ENCODE measurements around the gene PTPRN2.

DNA sequence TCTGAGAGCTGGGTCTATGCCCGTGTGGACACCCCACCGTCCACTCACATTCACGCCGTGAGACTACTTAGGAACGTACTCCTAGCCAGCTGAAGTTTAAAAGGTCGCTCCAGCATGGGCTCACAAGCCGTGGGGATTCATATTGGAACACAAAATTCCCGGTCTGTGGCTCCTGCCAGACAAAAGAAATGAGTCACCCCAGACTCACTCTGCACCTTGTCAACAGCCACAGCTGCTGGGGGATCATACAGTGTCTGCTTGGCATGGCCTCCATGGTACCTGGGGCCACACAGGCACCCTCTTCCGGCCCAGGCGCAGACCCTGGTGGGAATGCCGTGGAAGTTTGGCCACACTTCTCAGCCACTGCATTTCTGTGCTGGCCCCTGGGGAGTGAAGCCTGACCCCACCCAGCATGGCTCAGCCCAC is 1022.4 kb downstream of the PTPRN2 start:
- no peak for TF ChIP-seq HDGF (IDR thresholded peaks at IDR 0.05; ENCODE audit: borderline replicate concordance)
- TF ChIP-seq L3MBTL2 (conservative IDR thresholded peaks at IDR 0.05): no peak
- TF ChIP-seq ARNT (IDR thresholded peaks at IDR 0.05): no peak
- TF ChIP-seq SP1 (IDR thresholded peaks at IDR 0.05): no peak
- TF ChIP-seq, protein P1, sequence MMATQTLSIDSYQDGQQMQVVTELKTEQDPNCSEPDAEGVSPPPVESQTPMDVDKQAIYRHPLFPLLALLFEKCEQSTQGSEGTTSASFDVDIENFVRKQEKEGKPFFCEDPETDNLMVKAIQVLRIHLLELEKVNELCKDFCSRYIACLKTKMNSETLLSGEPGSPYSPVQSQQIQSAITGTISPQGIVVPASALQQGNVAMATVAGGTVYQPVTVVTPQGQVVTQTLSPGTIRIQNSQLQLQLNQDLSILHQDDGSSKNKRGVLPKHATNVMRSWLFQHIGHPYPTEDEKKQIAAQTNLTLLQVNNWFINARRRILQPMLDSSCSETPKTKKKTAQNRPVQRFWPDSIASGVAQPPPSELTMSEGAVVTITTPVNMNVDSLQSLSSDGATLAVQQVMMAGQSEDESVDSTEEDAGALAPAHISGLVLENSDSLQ (IDR thresholded peaks at IDR 0.05): no peak
- no peak for TF ChIP-seq FOXA1 (IDR thresholded peaks at IDR 0.05)
- TF ChIP-seq CTBP1 (IDR thresholded peaks at IDR 0.05; ENCODE audit: borderline replicate concordance): no peak
- no peak for TF ChIP-seq FOXK2 (IDR thresholded peaks at IDR 0.05)
- no peak for TF ChIP-seq ELF4 (IDR thresholded peaks at IDR 0.05)
